Neural cell (in vitro differentiated cells): ENCODE results near the gene GSG1L2.

Experiments used
- EP300 ChIP-seq: fragments of 450-650 bp; conservative IDR thresholded peaks from 2 replicates; pipeline ENCODE4 v1.6.1; 2014; ENCODE audit warnings: antibody characterized with exemption, mild to moderate bottlenecking, moderate library complexity; ENCODE audit not compliant: poor library complexity, severe bottlenecking
- EZH2 ChIP-seq: fragments of 200-600, 300-800 bp; shearing (Covaris generic), sonication (generic); IDR thresholded peaks from 2 replicates; pipeline ENCODE4 v1.6.1; 2014; ENCODE audit warnings: antibody characterized with exemption, low read length, borderline replicate concordance, mild to moderate bottlenecking; ENCODE audit not compliant: insufficient read depth, poor library complexity, severe bottlenecking
- POLR2AphosphoS5 ChIP-seq: IDR thresholded peaks from 2 replicates; pipeline ENCODE4 v1.6.1; 2012
- RAD21 ChIP-seq: fragments of 450-650 bp; conservative IDR thresholded peaks from 2 replicates; pipeline ENCODE4 v1.6.1; 2014; ENCODE audit warnings: antibody characterized with exemption, mild to moderate bottlenecking, moderate library complexity
- TF ChIP-seq, protein P1 (sequence below): fragments of 450-650 bp; IDR thresholded peaks from 2 replicates; pipeline ENCODE4 v1.5.1; 2014; ENCODE audit warnings: antibody characterized with exemption, mild to moderate bottlenecking, moderate library complexity; ENCODE audit not compliant: poor library complexity, severe bottlenecking

DNA sequence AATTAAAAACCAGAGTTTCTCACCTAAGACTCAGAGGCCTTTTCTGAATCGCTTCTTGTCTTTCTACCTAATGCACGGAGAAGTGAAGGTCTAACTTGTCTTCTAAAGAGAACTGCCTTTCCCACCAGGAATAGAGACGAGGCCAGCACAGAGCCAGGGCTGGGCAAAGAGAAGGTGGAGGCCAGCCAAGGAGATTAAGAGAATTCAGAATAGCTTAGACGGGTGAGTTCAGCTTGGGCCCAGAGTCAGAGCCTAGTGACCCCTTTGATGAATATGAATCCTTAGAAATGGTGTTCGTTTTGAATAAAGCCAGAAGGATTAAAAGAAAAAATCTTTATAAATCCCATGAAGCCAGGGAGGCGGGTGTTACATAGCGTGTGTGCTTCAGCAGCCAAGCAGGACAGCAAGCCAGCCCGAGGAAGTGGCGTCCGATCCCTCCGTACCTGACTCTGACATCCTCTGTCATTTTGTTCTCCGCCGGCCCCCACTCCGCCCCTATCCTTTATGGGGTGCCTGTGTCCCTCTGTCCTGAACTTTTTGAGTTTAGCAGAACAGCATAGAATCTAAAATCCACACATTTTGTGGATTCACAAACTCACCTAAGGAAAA lies 7.4 kb downstream of the GSG1L2 start:
- TF ChIP-seq POLR2AphosphoS5: no peak
- TF ChIP-seq EZH2: no peak
- TF ChIP-seq, protein P1, sequence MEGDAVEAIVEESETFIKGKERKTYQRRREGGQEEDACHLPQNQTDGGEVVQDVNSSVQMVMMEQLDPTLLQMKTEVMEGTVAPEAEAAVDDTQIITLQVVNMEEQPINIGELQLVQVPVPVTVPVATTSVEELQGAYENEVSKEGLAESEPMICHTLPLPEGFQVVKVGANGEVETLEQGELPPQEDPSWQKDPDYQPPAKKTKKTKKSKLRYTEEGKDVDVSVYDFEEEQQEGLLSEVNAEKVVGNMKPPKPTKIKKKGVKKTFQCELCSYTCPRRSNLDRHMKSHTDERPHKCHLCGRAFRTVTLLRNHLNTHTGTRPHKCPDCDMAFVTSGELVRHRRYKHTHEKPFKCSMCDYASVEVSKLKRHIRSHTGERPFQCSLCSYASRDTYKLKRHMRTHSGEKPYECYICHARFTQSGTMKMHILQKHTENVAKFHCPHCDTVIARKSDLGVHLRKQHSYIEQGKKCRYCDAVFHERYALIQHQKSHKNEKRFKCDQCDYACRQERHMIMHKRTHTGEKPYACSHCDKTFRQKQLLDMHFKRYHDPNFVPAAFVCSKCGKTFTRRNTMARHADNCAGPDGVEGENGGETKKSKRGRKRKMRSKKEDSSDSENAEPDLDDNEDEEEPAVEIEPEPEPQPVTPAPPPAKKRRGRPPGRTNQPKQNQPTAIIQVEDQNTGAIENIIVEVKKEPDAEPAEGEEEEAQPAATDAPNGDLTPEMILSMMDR: no peak
- no peak for TF ChIP-seq EP300
- no peak for TF ChIP-seq RAD21
